Tibial nerve (tissue), 4 donors: ENCODE results near the gene STX11. TPM values are rescaled to one million over a fixed set of nuclear protein-coding genes. Genes with fewer than 3 reads are reported as not detected.

ENCODE experiments used
- DNase-seq, 2 donors: peaks; one replicate each; pipeline ENCODE4 v3.0.0-alpha.2; 2019; ENCODE audit warnings: low spot score in 2 of 2
- H3K27ac ChIP-seq, 4 donors: fragments of 200-600 bp; sonication (generic) in 3 of 4; one replicate each; pipeline ENCODE4 v1.5.1; 2017 to 2019; ENCODE audit warnings: mild to moderate bottlenecking in 1 of 4
- H3K27me3 ChIP-seq, 2 donors: fragments of 200-600 bp; sonication (generic) in 1 of 2; one replicate each; pipeline versions ENCODE4 v1.5.1 to v1.6.0; 2017 to 2019
- H3K36me3 ChIP-seq, 3 donors: fragments of 200-600 bp; sonication (generic); one replicate each; pipeline ENCODE4 v1.5.1; 2018 to 2019
- H3K4me1 ChIP-seq, 4 donors: fragments of 200-600 bp; sonication (generic) in 3 of 4; one replicate each; pipeline ENCODE4 v1.5.1; 2017 to 2019
- H3K4me3 ChIP-seq, 4 donors: fragments of 200-600 bp; sonication (generic) in 3 of 4; one replicate each; pipeline ENCODE4 v1.5.1; 2017 to 2019; ENCODE audit warnings: mild to moderate bottlenecking in 1 of 4, moderate library complexity in 1 of 4
- H3K9me3 ChIP-seq, 4 donors: fragments of 200-600 bp; sonication (generic) in 3 of 4; one replicate each; pipeline ENCODE4 v1.5.1; 2017 to 2019
- EP300 ChIP-seq, 2 donors: sonication (generic); formaldehyde crosslinking; IDR thresholded peaks; one replicate each; pipeline ENCODE4 v1.6.1; 2017; ENCODE audit warnings: antibody characterized with exemption in 2 of 2, mild to moderate bottlenecking in 1 of 2
- POLR2A ChIP-seq, 2 donors: fragments of 450-650 bp; IDR thresholded peaks; one replicate each; pipeline ENCODE4 v1.6.1; 2017; ENCODE audit warnings: antibody characterized with exemption in 2 of 2, mild to moderate bottlenecking in 2 of 2, moderate library complexity in 2 of 2
- WGBS, 2 donors: methylation state at CpG; one replicate each; pipeline ENCODE4 v1.1.5; 2018; 5-methylcytosine and 5-hydroxymethylcytosine counted together
- total RNA-seq, 4 donors: library from RNA; depleted of rRNA; stranded (reverse); fragments of >200 nt; gene quantifications; one replicate each; pipeline ENCODE4 v1.1.0, GENCODE V29; 2016
- TF ChIP-seq, protein P1 (sequence below), 5 experiments: fragments of 200-600 bp in 3 of 5; fragments of 450-650 bp in 2 of 5; sonication (generic) in 3 of 5; IDR thresholded peaks; one replicate each; pipeline ENCODE4 v1.5.1; 2016 to 2019; ENCODE audit warnings: antibody characterized with exemption in 5 of 5, mild to moderate bottlenecking in 3 of 5, moderate library complexity in 2 of 5

STX11 gene
- total RNA-seq, 4 donors from 2014 or later = 5.3 to 24.3 (median 12.5) TPM

DNA sequence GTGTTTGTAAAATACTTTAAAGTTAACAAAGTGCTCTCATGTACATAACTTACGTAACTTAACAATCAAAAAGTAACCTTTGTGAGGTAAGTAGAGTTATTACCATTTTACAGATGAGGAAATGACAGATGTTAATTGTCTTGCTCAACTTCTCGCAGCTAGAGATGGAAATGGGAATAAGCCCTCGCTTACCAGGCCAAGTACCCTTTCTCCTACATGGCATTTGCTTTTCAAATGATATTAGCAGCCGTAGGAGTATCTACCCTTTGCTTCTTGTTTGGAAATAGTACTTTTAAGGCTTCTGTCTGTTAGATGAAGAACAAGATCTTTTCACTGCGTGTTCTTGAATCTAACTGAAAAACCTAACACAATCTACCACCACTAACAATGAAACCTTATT lies 15.5 kb downstream of the STX11 start:
- no peaks in the 10 kb centered on the region for H3K36me3 ChIP-seq
- WGBS, 2 donors = 91% methylated on average over 5 of the region's 5 CpGs
- H3K4me3 ChIP-seq = no peak overlapping the region
- TF ChIP-seq EP300 (IDR thresholded peaks at IDR 0.05) (no peak), POLR2A (IDR thresholded peaks at IDR 0.05) (no peak)
- TF ChIP-seq, protein P1, sequence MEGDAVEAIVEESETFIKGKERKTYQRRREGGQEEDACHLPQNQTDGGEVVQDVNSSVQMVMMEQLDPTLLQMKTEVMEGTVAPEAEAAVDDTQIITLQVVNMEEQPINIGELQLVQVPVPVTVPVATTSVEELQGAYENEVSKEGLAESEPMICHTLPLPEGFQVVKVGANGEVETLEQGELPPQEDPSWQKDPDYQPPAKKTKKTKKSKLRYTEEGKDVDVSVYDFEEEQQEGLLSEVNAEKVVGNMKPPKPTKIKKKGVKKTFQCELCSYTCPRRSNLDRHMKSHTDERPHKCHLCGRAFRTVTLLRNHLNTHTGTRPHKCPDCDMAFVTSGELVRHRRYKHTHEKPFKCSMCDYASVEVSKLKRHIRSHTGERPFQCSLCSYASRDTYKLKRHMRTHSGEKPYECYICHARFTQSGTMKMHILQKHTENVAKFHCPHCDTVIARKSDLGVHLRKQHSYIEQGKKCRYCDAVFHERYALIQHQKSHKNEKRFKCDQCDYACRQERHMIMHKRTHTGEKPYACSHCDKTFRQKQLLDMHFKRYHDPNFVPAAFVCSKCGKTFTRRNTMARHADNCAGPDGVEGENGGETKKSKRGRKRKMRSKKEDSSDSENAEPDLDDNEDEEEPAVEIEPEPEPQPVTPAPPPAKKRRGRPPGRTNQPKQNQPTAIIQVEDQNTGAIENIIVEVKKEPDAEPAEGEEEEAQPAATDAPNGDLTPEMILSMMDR (IDR thresholded peaks at IDR 0.05) = no peak
- H3K4me1 ChIP-seq = no peaks in the 10 kb centered on the region
- no peak for DNase-seq
- H3K27ac ChIP-seq = no peak overlapping the region
- no peaks in the 10 kb centered on the region for H3K27me3 ChIP-seq
- H3K9me3 ChIP-seq = no peaks in the 10 kb centered on the region

- DNase-seq = no peak
- Histone ChIP-seq H3K9me3 (no peaks in the 10 kb centered on the region), H3K36me3 (peaks cover 0 to 5% (median 0%) of the 10 kb centered on the region in 3 donors), H3K27me3 (no peaks in the 10 kb centered on the region), H3K4me3 (no peak overlapping the region), H3K4me1 (no peaks in the 10 kb centered on the region), H3K27ac (no peak overlapping the region)
- TF ChIP-seq, protein P1 (IDR thresholded peaks at IDR 0.05) = no peak
- WGBS, 2 donors = 77 to 79% methylated on average over 2 of the region's 2 CpGs
Measured at GRCh38 chr6:144170044-144170443, 19.7 kb downstream of the STX11 start.

DNA sequence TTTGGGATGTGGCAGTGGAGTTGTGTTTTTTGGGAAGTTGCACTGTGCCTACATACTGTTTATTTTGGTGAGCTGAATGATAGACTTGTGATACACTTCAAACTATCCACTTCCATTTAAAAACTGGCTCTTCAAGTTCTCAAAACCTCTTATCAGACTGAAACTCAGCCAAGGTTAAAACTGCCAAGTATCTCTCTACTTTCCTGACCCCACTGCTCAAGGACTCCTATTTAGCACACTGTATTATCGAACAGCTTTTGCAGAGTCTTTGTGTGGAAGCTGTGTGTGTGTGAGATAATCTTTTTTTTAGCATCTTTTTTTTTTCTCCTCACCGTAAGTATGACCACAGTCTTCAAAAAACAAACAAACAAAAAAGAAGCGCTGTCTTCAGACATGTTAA lies 21.1 kb downstream of the STX11 start:
- H3K27me3 ChIP-seq = no peaks in the 10 kb centered on the region
- 74% methylated on average over 3 of the region's 3 CpGs for WGBS, 2 donors
- no peak overlapping the region for H3K4me3 ChIP-seq
- DNase-seq = no peak
- H3K27ac ChIP-seq = no peak overlapping the region
- TF ChIP-seq POLR2A (IDR thresholded peaks at IDR 0.05) (no peak), EP300 (IDR thresholded peaks at IDR 0.05) (no peak)
- TF ChIP-seq, protein P1 (IDR thresholded peaks at IDR 0.05) = no peak
- no peaks in the 10 kb centered on the region for H3K4me1 ChIP-seq
- H3K9me3 ChIP-seq = no peaks in the 10 kb centered on the region
- peaks cover 0 to 5% (median 0%) of the 10 kb centered on the region in 3 donors for H3K36me3 ChIP-seq

GRCh38 chr6:144174006-144174405 lies 23.7 kb downstream of the STX11 start:
- 91 to 94% methylated on average over 5 of the region's 5 CpGs for WGBS, 2 donors
- no peaks in the 10 kb centered on the region for H3K4me1 ChIP-seq
- no peaks in the 10 kb centered on the region for H3K27me3 ChIP-seq
- peaks cover 0 to 5% (median 0%) of the 10 kb centered on the region in 3 donors for H3K36me3 ChIP-seq
- H3K4me3 ChIP-seq = no peak overlapping the region
- TF ChIP-seq EP300 (IDR thresholded peaks at IDR 0.05) = no peak
- TF ChIP-seq, protein P1 (IDR thresholded peaks at IDR 0.05) = no peak
- TF ChIP-seq POLR2A (IDR thresholded peaks at IDR 0.05) = no peak
- no peak overlapping the region for H3K27ac ChIP-seq
- H3K9me3 ChIP-seq = no peaks in the 10 kb centered on the region
- no peak for DNase-seq

- H3K4me1 ChIP-seq = no peaks in the 10 kb centered on the region
- DNase-seq = no peak
- no peaks in the 10 kb centered on the region for H3K27me3 ChIP-seq
- 76 to 83% methylated on average over 5 of the region's 5 CpGs for WGBS, 2 donors
- H3K9me3 ChIP-seq = no peaks in the 10 kb centered on the region
- H3K4me3 ChIP-seq = no peak overlapping the region
- H3K27ac ChIP-seq = no peak overlapping the region
- TF ChIP-seq POLR2A (IDR thresholded peaks at IDR 0.05) (no peak), EP300 (IDR thresholded peaks at IDR 0.05) (no peak)
- TF ChIP-seq, protein P1 (IDR thresholded peaks at IDR 0.05) = no peak
- H3K36me3 ChIP-seq = peaks cover 0 to 5% (median 0%) of the 10 kb centered on the region in 3 donors
Measured at GRCh38 chr6:144176043-144176442, 25.7 kb downstream of the STX11 start.
